ENCODE data around the gene CHERP. TPM values are rescaled to one million over a fixed set of nuclear protein-coding genes. Genes with fewer than 3 reads are reported as not detected.

CHERP gene
- total and polyA plus RNA-seq, 2 experiments from 2014 or later = 7.8 to 38.7 TPM

DNA sequence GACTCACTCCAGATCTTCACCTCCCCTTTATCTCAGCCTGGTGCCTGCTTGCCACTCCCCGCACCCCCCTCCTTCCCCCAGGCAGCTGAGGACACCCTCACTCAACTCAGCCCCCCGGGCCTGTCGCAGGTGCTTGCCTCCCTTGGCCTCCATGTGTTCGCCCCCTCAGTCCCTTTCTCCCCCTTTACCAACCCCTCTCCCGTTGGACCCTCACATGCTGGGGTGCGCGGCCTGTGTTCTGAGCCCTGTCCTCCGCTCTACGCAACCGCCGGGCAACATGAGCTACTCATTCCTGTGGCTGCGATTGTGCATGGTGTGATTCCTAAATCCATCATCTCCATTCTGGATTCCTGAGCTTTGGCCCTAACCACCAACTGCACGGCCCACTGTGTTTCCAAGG, 5.1 kb downstream of the CHERP start:
- Histone ChIP-seq H3K79me2 (peaks cover 62% of the 10 kb centered on the region), H3K27ac (no peak overlapping the region), H4K20me1 (ENCODE audit: insufficient read depth, poor library complexity, severe bottlenecking) (peaks cover 35% of the 10 kb centered on the region), H3K27me3 (no peaks in the 10 kb centered on the region), H3K4me3 (no peak overlapping the region), H3K9me2 (replicated peaks; ENCODE audit: insufficient read depth) (no peaks in the 10 kb centered on the region), H3K4me2 (no peak overlapping the region), H2AFZ (no peak overlapping the region), H3K4me1 (ENCODE audit: insufficient read depth) (peaks cover 6% of the 10 kb centered on the region), H3K9me3 (ENCODE audit: low read depth) (no peaks in the 10 kb centered on the region), H3K36me3 (replicated peaks; ENCODE audit: insufficient read depth, low read depth) (no peaks in the 10 kb centered on the region)
- 98% methylated on average over 9 of the region's 13 CpGs for WGBS (ENCODE audit: low lambda C conversion rate, missing lambda C conversion rate)
- no peak for DNase-seq (ENCODE audit: low spot score)
- TF ChIP-seq EZH2 (IDR thresholded peaks at IDR 0.05; ENCODE audit: borderline replicate concordance) (no peak), EZH2phosphoT487 (IDR thresholded peaks at IDR 0.05; ENCODE audit: low read depth, severe bottlenecking, unreplicated experiment) (no peak)
- TF ChIP-seq, protein P1, sequence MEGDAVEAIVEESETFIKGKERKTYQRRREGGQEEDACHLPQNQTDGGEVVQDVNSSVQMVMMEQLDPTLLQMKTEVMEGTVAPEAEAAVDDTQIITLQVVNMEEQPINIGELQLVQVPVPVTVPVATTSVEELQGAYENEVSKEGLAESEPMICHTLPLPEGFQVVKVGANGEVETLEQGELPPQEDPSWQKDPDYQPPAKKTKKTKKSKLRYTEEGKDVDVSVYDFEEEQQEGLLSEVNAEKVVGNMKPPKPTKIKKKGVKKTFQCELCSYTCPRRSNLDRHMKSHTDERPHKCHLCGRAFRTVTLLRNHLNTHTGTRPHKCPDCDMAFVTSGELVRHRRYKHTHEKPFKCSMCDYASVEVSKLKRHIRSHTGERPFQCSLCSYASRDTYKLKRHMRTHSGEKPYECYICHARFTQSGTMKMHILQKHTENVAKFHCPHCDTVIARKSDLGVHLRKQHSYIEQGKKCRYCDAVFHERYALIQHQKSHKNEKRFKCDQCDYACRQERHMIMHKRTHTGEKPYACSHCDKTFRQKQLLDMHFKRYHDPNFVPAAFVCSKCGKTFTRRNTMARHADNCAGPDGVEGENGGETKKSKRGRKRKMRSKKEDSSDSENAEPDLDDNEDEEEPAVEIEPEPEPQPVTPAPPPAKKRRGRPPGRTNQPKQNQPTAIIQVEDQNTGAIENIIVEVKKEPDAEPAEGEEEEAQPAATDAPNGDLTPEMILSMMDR (IDR thresholded peaks at IDR 0.05; ENCODE audit: poor library complexity) = no peak

- Histone ChIP-seq H2AFZ (no peak overlapping the region), H3K79me2 (peaks cover 53% of the 10 kb centered on the region), H3K9me3 (ENCODE audit: low read depth) (no peaks in the 10 kb centered on the region), H3K27ac (no peak overlapping the region), H3K4me1 (ENCODE audit: insufficient read depth) (peaks cover 4% of the 10 kb centered on the region), H3K4me3 (no peak overlapping the region), H3K4me2 (no peak overlapping the region), H3K9me2 (replicated peaks; ENCODE audit: insufficient read depth) (no peaks in the 10 kb centered on the region), H3K27me3 (no peaks in the 10 kb centered on the region), H3K36me3 (replicated peaks; ENCODE audit: insufficient read depth, low read depth) (no peaks in the 10 kb centered on the region), H4K20me1 (ENCODE audit: insufficient read depth, poor library complexity, severe bottlenecking) (peaks cover 29% of the 10 kb centered on the region)
- 93% methylated on average over 9 of the region's 9 CpGs for WGBS (ENCODE audit: low lambda C conversion rate, missing lambda C conversion rate)
- TF ChIP-seq EZH2 (IDR thresholded peaks at IDR 0.05; ENCODE audit: borderline replicate concordance) (no peak), EZH2phosphoT487 (IDR thresholded peaks at IDR 0.05; ENCODE audit: low read depth, severe bottlenecking, unreplicated experiment) (no peak)
- TF ChIP-seq, protein P1 (IDR thresholded peaks at IDR 0.05; ENCODE audit: poor library complexity) = no peak
- no peak for DNase-seq (ENCODE audit: low spot score)
These were observed 6.1 kb downstream of the CHERP start for GRCh38 chr19:16536130-16536529.

DNA sequence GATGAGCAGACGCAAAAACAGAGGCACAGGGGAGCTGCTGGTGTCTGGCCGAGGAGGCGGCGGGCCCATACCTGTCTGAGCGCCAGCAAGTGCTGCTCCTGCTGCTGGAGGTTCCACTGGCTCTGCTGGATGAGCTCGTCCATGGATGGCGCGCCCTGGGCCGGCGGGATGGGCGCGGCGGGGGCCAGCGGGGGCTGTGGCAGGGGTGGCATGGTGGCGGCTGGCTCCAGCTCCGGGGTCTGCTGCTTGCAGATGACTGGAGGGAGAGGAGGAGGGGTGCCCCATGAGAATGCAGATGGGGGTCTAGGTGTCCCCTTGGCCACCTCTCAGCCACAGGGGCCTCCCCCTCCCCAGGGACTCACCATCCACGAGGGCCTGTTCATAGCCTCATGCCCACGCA, 6.9 kb downstream of the CHERP start:
- DNase-seq (ENCODE audit: low spot score) = no peak
- Histone ChIP-seq H3K4me2 (no peak overlapping the region), H3K27me3 (no peaks in the 10 kb centered on the region), H2AFZ (no peak overlapping the region), H3K79me2 (peaks cover 45% of the 10 kb centered on the region), H3K9me2 (replicated peaks; ENCODE audit: insufficient read depth) (no peaks in the 10 kb centered on the region), H3K4me1 (ENCODE audit: insufficient read depth) (no peaks in the 10 kb centered on the region), H3K4me3 (no peak overlapping the region), H3K27ac (no peak overlapping the region), H3K9me3 (ENCODE audit: low read depth) (no peaks in the 10 kb centered on the region), H3K36me3 (replicated peaks; ENCODE audit: insufficient read depth, low read depth) (no peaks in the 10 kb centered on the region), H4K20me1 (ENCODE audit: insufficient read depth, poor library complexity, severe bottlenecking) (peaks cover 26% of the 10 kb centered on the region)
- WGBS (ENCODE audit: low lambda C conversion rate, missing lambda C conversion rate) = 95% methylated on average over 11 of the region's 18 CpGs
- TF ChIP-seq EZH2phosphoT487 (IDR thresholded peaks at IDR 0.05; ENCODE audit: low read depth, severe bottlenecking, unreplicated experiment) = no peak
- TF ChIP-seq, protein P1 (IDR thresholded peaks at IDR 0.05; ENCODE audit: poor library complexity) = no peak
- no peak for TF ChIP-seq EZH2 (IDR thresholded peaks at IDR 0.05; ENCODE audit: borderline replicate concordance)

Measured in hepatocyte (in vitro differentiated cells).